HG03135 (cell line): ENCODE measurements around the gene ICAM5.
A peak's percentile ranks its signal among the peaks of the same experiment; 100 is the strongest.
"Not testable (repeated sequence)": the region's sequence is repeated elsewhere in the genome, so short reads cannot be mapped to it uniquely, and the experiment has no call there.

Experiments used
- ATAC-seq: cut with Tn5 transposase; IDR thresholded peaks from one replicate; pipeline ENCODE4 v1.9.1; 2021; ENCODE audit warnings: mild to moderate bottlenecking, moderate library complexity; ENCODE audit not compliant: unreplicated experiment

Gene ICAM5

GRCh38 chr19:10289836-10290356 is at the start of gene ICAM5:
ICAM5 (plus strand) TSS chr19:10289952; CDS start chr19:10290044, 92 bp downstream.
- no peak for ATAC-seq

GRCh38 chr19:10241826-10242449 is 47.8 kb upstream of the ICAM5 start:
- not testable (repeated sequence) for ATAC-seq

- no peak for ATAC-seq
Observed at GRCh38 chr19:10243606-10244005, 46.1 kb upstream of the ICAM5 start.

- ATAC-seq: no peak
Observed at GRCh38 chr19:10245189-10245939, 44.4 kb upstream of the ICAM5 start.

GRCh38 chr19:10246511-10246910 is 43.2 kb upstream of the ICAM5 start:
- ATAC-seq: no peak

GRCh38 chr19:10251792-10252694 is 37.7 kb upstream of the ICAM5 start, which contains the start of gene MRPL4:
MRPL4 (plus strand) TSS chr19:10252214; CDS start chr19:10252254, 40 bp downstream.
- peak; percentile 83 for ATAC-seq

- no peak for ATAC-seq
Observed at GRCh38 chr19:10252707-10253106, 37.0 kb upstream of the ICAM5 start.

GRCh38 chr19:10254244-10254643 is 35.5 kb upstream of the ICAM5 start:
- no peak for ATAC-seq

- ATAC-seq: no peak
Observed at GRCh38 chr19:10255358-10255757, 34.4 kb upstream of the ICAM5 start.

GRCh38 chr19:10256551-10256950 is 33.2 kb upstream of the ICAM5 start:
- ATAC-seq: no peak

GRCh38 chr19:10256970-10257615 is 32.7 kb upstream of the ICAM5 start:
- ATAC-seq: no peak

GRCh38 chr19:10258080-10258710 is 31.6 kb upstream of the ICAM5 start:
- ATAC-seq: no peak

- no peak for ATAC-seq
Observed at GRCh38 chr19:10259162-10259905, 30.4 kb upstream of the ICAM5 start.

GRCh38 chr19:10260141-10260584 is 29.6 kb upstream of the ICAM5 start:
- no peak for ATAC-seq

- ATAC-seq: no peak
Observed at GRCh38 chr19:10262771-10263170, 27.0 kb upstream of the ICAM5 start.

GRCh38 chr19:10266706-10267105 is 23.0 kb upstream of the ICAM5 start:
- no peak for ATAC-seq

GRCh38 chr19:10268071-10268470 is 21.7 kb upstream of the ICAM5 start:
- ATAC-seq: no peak

- no peak for ATAC-seq
Observed at GRCh38 chr19:10269333-10270179, 20.2 kb upstream of the ICAM5 start.
